Mesenchymal stem cell (in vitro differentiated cells and primary cell): ENCODE measurements around the gene PARP2.
"Not testable (repeated sequence)": the region's sequence is repeated elsewhere in the genome, so short reads cannot be mapped to it uniquely, and the experiment has no call there.

ENCODE experiments used
- DNase-seq: peaks from one replicate; pipeline ENCODE4 v3.0.0-alpha.2; 2013
- H2AFZ ChIP-seq: one replicate; pipeline ENCODE4 v1.6.1; 2013; ENCODE audit warnings: low read depth, mild to moderate bottlenecking, control low read depth, inconsistent platforms, low read length, moderate library complexity
- H2AK5ac ChIP-seq: 2 replicates; pipeline ENCODE4 v1.6.1; 2013; ENCODE audit warnings: low read length, moderate library complexity, mild to moderate bottlenecking, inconsistent platforms; ENCODE audit not compliant: severe bottlenecking
- H2BK120ac ChIP-seq: one replicate; pipeline ENCODE4 v1.6.1; 2013; ENCODE audit warnings: low read depth, mild to moderate bottlenecking, inconsistent platforms, low read length, moderate library complexity
- H2BK12ac ChIP-seq, 2 experiments: one replicate each; pipeline ENCODE4 v1.6.1; 2013; ENCODE audit warnings: inconsistent platforms in 2 of 2, low read length in 2 of 2, mild to moderate bottlenecking in 2 of 2, moderate library complexity in 2 of 2, control low read depth in 1 of 2
- H2BK15ac ChIP-seq: one replicate; pipeline ENCODE4 v1.6.1; 2013; ENCODE audit warnings: mild to moderate bottlenecking, low read depth, inconsistent platforms; ENCODE audit not compliant: poor library complexity, severe bottlenecking
- H2BK5ac ChIP-seq: 2 replicates; pipeline ENCODE4 v1.6.1; 2013; ENCODE audit warnings: low read depth, mild to moderate bottlenecking, low read length, control low read depth, inconsistent platforms; ENCODE audit not compliant: poor library complexity, severe bottlenecking
- H3K14ac ChIP-seq, 2 experiments: one replicate each; pipeline ENCODE4 v1.6.1; 2013; ENCODE audit warnings: inconsistent platforms in 2 of 2, low read length in 2 of 2, control low read depth in 1 of 2, mild to moderate bottlenecking in 1 of 2, moderate library complexity in 1 of 2
- H3K18ac ChIP-seq, 2 experiments: one replicate each; pipeline ENCODE4 v1.6.1; 2013; ENCODE audit warnings: inconsistent platforms in 2 of 2, low read length in 2 of 2, control low read depth in 1 of 2, low read depth in 1 of 2, mild to moderate bottlenecking in 1 of 2
- H3K23ac ChIP-seq, 2 experiments: one replicate each; pipeline ENCODE4 v1.6.1; 2013; ENCODE audit warnings: inconsistent platforms in 2 of 2, low read length in 2 of 2, mild to moderate bottlenecking in 2 of 2, moderate library complexity in 2 of 2, control low read depth in 1 of 2
- H3K27ac ChIP-seq: 2 replicates; pipeline ENCODE4 v1.5.1; 2013; ENCODE audit warnings: mild to moderate bottlenecking, moderate library complexity, low read length, control low read depth, inconsistent platforms; ENCODE audit not compliant: poor library complexity, severe bottlenecking
- H3K27me3 ChIP-seq, 2 experiments: 2 replicates each; pipeline versions ENCODE4 v1.6.1 to v1.7.0; 2013; ENCODE audit warnings: low read length in 2 of 2, mild to moderate bottlenecking in 2 of 2, moderate library complexity in 2 of 2, control low read depth in 1 of 2, inconsistent platforms in 1 of 2; ENCODE audit not compliant: control insufficient read depth in 1 of 2, insufficient read depth in 1 of 2
- H3K36me3 ChIP-seq, 2 experiments: 2 replicates each; pipeline versions ENCODE4 v1.6.1 to v1.7.0; 2013; ENCODE audit warnings: low read length in 2 of 2, control low read depth in 1 of 2, inconsistent platforms in 1 of 2, low read depth in 1 of 2, mild to moderate bottlenecking in 1 of 2; ENCODE audit not compliant: insufficient read depth in 2 of 2, control insufficient read depth in 1 of 2
- H3K4ac ChIP-seq, 2 experiments: one replicate each; pipeline ENCODE4 v1.6.1; 2013; ENCODE audit warnings: inconsistent platforms in 2 of 2, low read length in 2 of 2, mild to moderate bottlenecking in 2 of 2, moderate library complexity in 2 of 2, control low read depth in 1 of 2, low read depth in 1 of 2
- H3K4me1 ChIP-seq: 2 replicates; pipeline ENCODE4 v1.6.1; 2013; ENCODE audit warnings: low read depth, low read length, control low read depth; ENCODE audit not compliant: control insufficient read depth, insufficient read depth
- H3K4me2 ChIP-seq: 2 replicates; pipeline ENCODE4 v1.6.1; 2013; ENCODE audit warnings: low read length, mild to moderate bottlenecking, inconsistent platforms; ENCODE audit not compliant: poor library complexity, severe bottlenecking
- H3K4me3 ChIP-seq, 2 experiments: 2 replicates each; pipeline versions ENCODE4 v1.5.1 to v1.7.0; 2013; ENCODE audit warnings: low read length in 2 of 2, mild to moderate bottlenecking in 2 of 2, control low read depth in 1 of 2, low read depth in 1 of 2; ENCODE audit not compliant: insufficient read depth in 1 of 2
- H3K79me1 ChIP-seq: replicated peaks from 2 replicates; pipeline ENCODE4 v1.6.1; 2013; ENCODE audit warnings: mild to moderate bottlenecking, control low read depth, low read length, inconsistent platforms; ENCODE audit not compliant: poor library complexity, severe bottlenecking
- H3K9ac ChIP-seq: 2 replicates; pipeline ENCODE4 v1.7.0; 2013; ENCODE audit warnings: mild to moderate bottlenecking, low read length, moderate library complexity
- H3K9me3 ChIP-seq: 2 replicates; pipeline ENCODE4 v1.7.0; 2013; ENCODE audit warnings: mild to moderate bottlenecking, low read length; ENCODE audit not compliant: control insufficient read depth
- H4K8ac ChIP-seq: one replicate; pipeline ENCODE4 v1.6.1; 2013; ENCODE audit warnings: inconsistent platforms, mild to moderate bottlenecking, low read length, moderate library complexity
- H4K91ac ChIP-seq: one replicate; pipeline ENCODE4 v1.6.1; 2013; ENCODE audit warnings: mild to moderate bottlenecking, low read length, inconsistent platforms
- WGBS: methylation state at CpG from one replicate; pipeline ENCODE4 v1.1.7; 2013; ENCODE audit warnings: mixed read lengths; 5-methylcytosine and 5-hydroxymethylcytosine counted together

The PARP2 gene

DNA sequence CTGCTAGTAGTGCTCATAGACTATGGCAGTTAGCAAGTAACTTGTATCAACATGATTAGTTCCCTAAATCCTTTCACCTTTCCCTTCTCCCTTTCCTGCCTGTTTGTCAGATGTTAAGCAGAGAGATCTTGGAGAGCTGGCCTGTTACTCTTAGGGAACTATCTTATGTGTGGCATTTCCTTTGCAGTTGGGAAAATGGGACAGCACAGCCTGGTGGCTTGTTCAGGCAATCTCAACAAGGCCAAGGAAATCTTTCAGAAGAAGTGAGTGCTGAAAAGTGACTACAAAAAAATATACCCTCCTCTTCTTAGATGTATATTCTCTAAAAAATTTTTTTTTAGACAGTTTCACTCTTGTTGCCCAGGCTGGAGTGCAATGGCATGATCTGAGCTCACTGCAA, 7.4 kb downstream of the PARP2 start:
- H3K36me3 ChIP-seq: peaks cover 26 to 80% of the 10 kb centered on the region in 2 experiments
- no peak overlapping the region for H2BK15ac ChIP-seq
- peaks cover 15% of the 10 kb centered on the region for H3K79me1 ChIP-seq
- no peak overlapping the region for H2BK120ac ChIP-seq
- H3K18ac ChIP-seq: no peak overlapping the region
- H3K14ac ChIP-seq: no peak overlapping the region
- H2AFZ ChIP-seq: no peak overlapping the region
- no peak overlapping the region for H3K23ac ChIP-seq
- no peaks in the 10 kb centered on the region for H3K27me3 ChIP-seq
- H2BK12ac ChIP-seq: no peak overlapping the region
- H2AK5ac ChIP-seq: no peak overlapping the region
- H2BK5ac ChIP-seq: no peak overlapping the region
- H3K4me2 ChIP-seq: no peak overlapping the region
- peak; percentile 54 for DNase-seq
- H3K27ac ChIP-seq: no peak overlapping the region
- no peak overlapping the region for H3K9ac ChIP-seq
- no peak overlapping the region for H3K4me3 ChIP-seq
- no peak overlapping the region for H4K8ac ChIP-seq
- H3K4me1 ChIP-seq: no peaks in the 10 kb centered on the region
- no peak overlapping the region for H4K91ac ChIP-seq
- H3K4ac ChIP-seq: no peak overlapping the region
- H3K9me3 ChIP-seq: no peaks in the 10 kb centered on the region

DNA sequence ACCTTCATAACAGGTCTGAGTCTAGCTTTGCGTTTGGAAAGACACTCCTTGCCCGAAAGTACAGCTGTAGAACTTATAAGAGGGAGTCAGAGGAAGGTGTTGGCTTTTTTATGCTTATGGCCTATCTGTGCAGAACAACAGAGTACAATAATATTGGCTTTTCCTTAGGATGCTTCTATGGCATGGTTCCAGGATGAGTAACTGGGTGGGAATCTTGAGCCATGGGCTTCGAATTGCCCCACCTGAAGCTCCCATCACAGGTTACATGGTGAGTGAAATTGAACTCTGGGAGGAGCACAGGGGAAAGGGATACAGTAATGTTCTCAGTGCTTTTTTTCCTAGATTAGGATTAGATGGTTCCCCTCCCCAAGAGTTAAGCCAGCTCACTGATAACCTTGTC, 13.0 kb downstream of the PARP2 start:
- WGBS: 96% methylated on average over 3 of the region's 3 CpGs
- H3K4me3 ChIP-seq: no peak overlapping the region
- H4K8ac ChIP-seq: no peak overlapping the region
- H2AK5ac ChIP-seq: no peak overlapping the region
- H3K4ac ChIP-seq: no peak overlapping the region
- no peak overlapping the region for H4K91ac ChIP-seq
- DNase-seq: no peak
- no peaks in the 10 kb centered on the region for H3K27me3 ChIP-seq
- H3K18ac ChIP-seq: no peak overlapping the region
- no peak overlapping the region for H2BK120ac ChIP-seq
- no peak overlapping the region for H3K27ac ChIP-seq
- no peak overlapping the region for H3K4me2 ChIP-seq
- no peak overlapping the region for H2AFZ ChIP-seq
- H3K14ac ChIP-seq: no peak overlapping the region
- no peak overlapping the region for H3K9ac ChIP-seq
- no peak overlapping the region for H2BK5ac ChIP-seq
- H3K23ac ChIP-seq: no peak overlapping the region
- H3K36me3 ChIP-seq: peaks cover 30 to 76% of the 10 kb centered on the region in 2 experiments
- H3K4me1 ChIP-seq: no peaks in the 10 kb centered on the region
- no peak overlapping the region for H2BK12ac ChIP-seq
- no peak overlapping the region for H2BK15ac ChIP-seq
- H3K9me3 ChIP-seq: no peaks in the 10 kb centered on the region
- peaks cover 8% of the 10 kb centered on the region for H3K79me1 ChIP-seq

DNA sequence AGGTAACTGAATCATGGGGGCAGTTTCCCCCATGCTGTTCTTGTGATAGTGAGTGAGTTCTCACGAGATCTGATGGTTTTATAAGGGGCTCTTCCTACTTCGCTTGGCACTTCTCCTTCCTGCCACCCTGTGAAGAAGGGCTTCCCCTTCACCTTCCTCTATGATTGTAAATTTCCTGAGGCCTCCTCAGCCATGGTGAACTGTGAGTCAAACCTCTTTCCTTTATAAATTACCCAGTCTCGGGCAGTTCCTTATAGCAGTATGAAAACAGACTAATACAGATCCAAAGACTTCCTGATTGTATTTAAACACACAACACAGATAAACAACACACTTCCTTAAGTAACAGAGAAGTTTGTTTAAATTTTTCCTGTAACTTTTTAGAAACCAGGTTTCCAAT, 15.0 kb downstream of the PARP2 start:
- 88% methylated on average over 3 of the region's 3 CpGs for WGBS

DNA sequence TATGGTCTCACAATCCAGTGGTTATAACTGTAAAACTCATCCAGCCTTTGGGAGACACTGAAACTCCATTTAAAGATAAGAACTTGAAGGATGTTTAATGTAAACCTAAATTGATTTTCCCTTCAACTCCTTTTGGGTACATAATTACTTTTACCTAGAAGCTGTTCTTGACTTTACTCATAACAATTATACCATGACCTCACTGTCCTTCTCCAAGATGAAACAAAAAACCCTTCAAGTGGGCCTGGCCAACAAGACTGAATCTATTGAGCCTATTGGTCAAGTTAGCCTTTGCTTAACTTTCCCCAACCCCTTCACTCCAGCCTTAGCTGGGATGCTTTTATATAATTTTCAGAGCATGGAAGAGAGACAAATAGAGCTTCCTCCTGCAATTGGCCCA, 22.5 kb downstream of the PARP2 start:
- no peak for DNase-seq
- Histone ChIP-seq H3K79me1 (peaks cover 1% of the 10 kb centered on the region), H3K4me3 (no peak overlapping the region), H3K9me3 (no peaks in the 10 kb centered on the region), H2BK5ac (no peak overlapping the region), H3K27me3 (no peaks in the 10 kb centered on the region), H2BK120ac (no peak overlapping the region), H3K14ac (no peak overlapping the region), H3K18ac (no peak overlapping the region), H3K4me2 (no peak overlapping the region), H4K8ac (no peak overlapping the region), H2AFZ (no peak overlapping the region), H3K36me3 (peaks cover 24 to 78% of the 10 kb centered on the region in 2 experiments), H2BK15ac (no peak overlapping the region), H3K4ac (no peak overlapping the region), H4K91ac (no peak overlapping the region), H2AK5ac (no peak overlapping the region), H2BK12ac (no peak overlapping the region), H3K27ac (no peak overlapping the region), H3K9ac (no peak overlapping the region), H3K4me1 (no peaks in the 10 kb centered on the region), H3K23ac (no peak overlapping the region)

More for the DNA sequence above, 15.0 kb downstream of the PARP2 start:
- not testable (repeated sequence) for H3K79me1 ChIP-seq, H3K4me3 ChIP-seq, H2BK5ac ChIP-seq, H3K9ac ChIP-seq, H2BK15ac ChIP-seq, H4K91ac ChIP-seq, H3K4me1 ChIP-seq, H2BK12ac ChIP-seq, H3K14ac ChIP-seq, H3K4me2 ChIP-seq, H3K23ac ChIP-seq, H3K27ac ChIP-seq, H4K8ac ChIP-seq, DNase-seq, H3K27me3 ChIP-seq, H3K4ac ChIP-seq, H2AFZ ChIP-seq, H3K9me3 ChIP-seq, H2BK120ac ChIP-seq, H2AK5ac ChIP-seq, H3K18ac ChIP-seq
- H3K36me3 ChIP-seq: peaks cover 22 to 77% of the 10 kb centered on the region in 2 experiments
